GM21423 (cell line): Measurements from ENCODE around the gene HARBI1.

Experiments used
- ATAC-seq: cut with Tn5 transposase; IDR thresholded peaks from one replicate; pipeline ENCODE4 v1.9.1; 2021; ENCODE audit warnings: mild to moderate bottlenecking, moderate library complexity; ENCODE audit not compliant: unreplicated experiment

Gene HARBI1

GRCh38 chr11:46557684-46558151 lies 59.3 kb downstream of the HARBI1 start:
- no peak for ATAC-seq

- ATAC-seq, result peak; percentile 48
These were observed 61.6 kb downstream of the HARBI1 start for GRCh38 chr11:46555267-46556054.

GRCh38 chr11:46554213-46555147 lies 62.5 kb downstream of the HARBI1 start:
- no peak for ATAC-seq

- ATAC-seq, result no peak
These were observed 63.2 kb downstream of the HARBI1 start for GRCh38 chr11:46553814-46554212.
